ENCODE results near the gene UTY. TPM values are rescaled to one million over a fixed set of nuclear protein-coding genes. Genes with fewer than 3 reads are reported as not detected.

UTY gene
- polyA plus RNA-seq, 3 donors, result not detected

- 0% methylated on average over 15 of the region's 34 CpGs for WGBS (ENCODE audit: insufficient coverage)
- no peak for TF ChIP-seq CTCF (IDR thresholded peaks at IDR 0.05)
- peak overlapping the region in 2 of 7 donors; percentile 97 to 98 for H3K27ac Mint-ChIP-seq
Measured at GRCh38 chrY:13479121-13479711, 617 bp downstream of the UTY start.

GRCh38 chrY:13478126-13478785, 1.6 kb downstream of the UTY start:
- Histone ChIP-seq H3K9ac (ENCODE audit: insufficient read depth, low read length, poor library complexity, severe bottlenecking) (no peak overlapping the region), H3K27me3 (ENCODE audit: control insufficient read depth in 2 of 2, insufficient read depth in 2 of 2, low read length in 2 of 2) (no peaks in the 10 kb centered on the region), H3K4me1 (ENCODE audit: control insufficient read depth in 1 of 2, insufficient read depth in 2 of 2, low read length in 2 of 2) (peaks cover 0 to 7% of the 10 kb centered on the region in 2 donors), H4K20me1 (ENCODE audit: insufficient read depth, low read length) (no peaks in the 10 kb centered on the region), H3K4me2 (replicated peaks; ENCODE audit: extremely low read depth, low read length, poor library complexity, severe bottlenecking) (no peak overlapping the region), H3K9me3 (replicated peaks in 1 of 2; ENCODE audit: control insufficient read depth in 1 of 2, insufficient read depth in 1 of 2, low read length in 2 of 2) (no peaks in the 10 kb centered on the region), H3K4me3 (replicated peaks in 1 of 3; ENCODE audit: low read depth in 2 of 3, low read length in 3 of 3) (peak overlapping the region in 1 of 3 experiments; percentile 97), H2AFZ (ENCODE audit: insufficient read depth, low read depth, low read length, poor library complexity, severe bottlenecking) (no peak overlapping the region), H3K79me2 (ENCODE audit: insufficient read depth, low read length) (no peaks in the 10 kb centered on the region), H3K36me3 (replicated peaks in 1 of 2; ENCODE audit: control insufficient read depth in 1 of 2, insufficient read depth in 2 of 2, low read length in 2 of 2) (peaks cover 0 to 3% of the 10 kb centered on the region in 2 donors), H3K27ac (ENCODE audit: low read depth in 1 of 2, low read length in 2 of 2) (peak overlapping the region in 1 of 2 donors; percentile 98)
- peak in 2 of 3 donors; percentile 69 to 77 for DNase-seq
- Mint-ChIP-seq H3K9me3 (no peaks in the 10 kb centered on the region), H3K27me3 (ENCODE audit: low read depth in 3 of 3) (peaks cover 0 to 2% (median 0%) of the 10 kb centered on the region in 3 donors), H3K4me1 (peaks cover 13% of the 10 kb centered on the region), H3K36me3 (peaks cover 0 to 20% of the 10 kb centered on the region in 2 donors), H3K27ac (peak overlapping the region in 2 of 7 donors; percentile 97 to 98), H3K4me3 (peak overlapping the region; percentile 87 to 93)
- 0% methylated on average over 4 of the region's 15 CpGs for WGBS (ENCODE audit: insufficient coverage)
- TF ChIP-seq CTCF (IDR thresholded peaks at IDR 0.05), result no peak
- intact Hi-C loops (cut with micrococcal nuclease), result no loop called here

More at GRCh38 chrY:13479121-13479711, 617 bp downstream of the UTY start:
- H2AFZ ChIP-seq (ENCODE audit: insufficient read depth, low read depth, low read length, poor library complexity, severe bottlenecking), result no peak overlapping the region
- peaks cover 0 to 16% of the 10 kb centered on the region in 2 donors for H3K36me3 Mint-ChIP-seq
- no peaks in the 10 kb centered on the region for H3K9me3 ChIP-seq (replicated peaks in 1 of 2; ENCODE audit: control insufficient read depth in 1 of 2, insufficient read depth in 1 of 2, low read length in 2 of 2)
- peak overlapping the region; percentile 87 to 93 for H3K4me3 Mint-ChIP-seq
- H3K4me3 ChIP-seq (replicated peaks in 1 of 3; ENCODE audit: low read depth in 2 of 3, low read length in 3 of 3), result peak overlapping the region in 1 of 3 experiments; percentile 97
- peaks cover 13% of the 10 kb centered on the region for H3K4me1 Mint-ChIP-seq
- intact Hi-C loops (cut with micrococcal nuclease), result no loop called here
- no peaks in the 10 kb centered on the region for H3K9me3 Mint-ChIP-seq
- DNase-seq, result peak in 2 of 3 donors; percentile 18 to 38
- peaks cover 0 to 7% of the 10 kb centered on the region in 2 donors for H3K4me1 ChIP-seq (ENCODE audit: control insufficient read depth in 1 of 2, insufficient read depth in 2 of 2, low read length in 2 of 2)
- H3K27me3 Mint-ChIP-seq (ENCODE audit: low read depth in 3 of 3), result peaks cover 0 to 2% (median 0%) of the 10 kb centered on the region in 3 donors
- no peaks in the 10 kb centered on the region for H3K36me3 ChIP-seq (replicated peaks in 1 of 2; ENCODE audit: control insufficient read depth in 1 of 2, insufficient read depth in 2 of 2, low read length in 2 of 2)
- no peak overlapping the region for H3K9ac ChIP-seq (ENCODE audit: insufficient read depth, low read length, poor library complexity, severe bottlenecking)
- H3K79me2 ChIP-seq (ENCODE audit: insufficient read depth, low read length), result no peaks in the 10 kb centered on the region
- no peaks in the 10 kb centered on the region for H3K27me3 ChIP-seq (ENCODE audit: control insufficient read depth in 2 of 2, insufficient read depth in 2 of 2, low read length in 2 of 2)
- peak overlapping the region in 1 of 2 donors; percentile 98 for H3K27ac ChIP-seq (ENCODE audit: low read depth in 1 of 2, low read length in 2 of 2)
- H3K4me2 ChIP-seq (replicated peaks; ENCODE audit: extremely low read depth, low read length, poor library complexity, severe bottlenecking), result no peak overlapping the region
- no peaks in the 10 kb centered on the region for H4K20me1 ChIP-seq (ENCODE audit: insufficient read depth, low read length)

All from CD14-positive monocyte (primary cell).